H1 (cell line): ENCODE data around the gene YIPF5. TPM values are rescaled to one million over a fixed set of nuclear protein-coding genes. Genes with fewer than 3 reads are reported as not detected.

Source experiments
- CTCF ChIA-PET: fragments of 300-600 bp; sonication (Branson Sonifier 250); formaldehyde crosslinking; loops from one replicate; lab custom pipeline; 2021; ENCODE audit not compliant: partially characterized antibody; lab: Charles Lee
- POLR2A ChIA-PET: fragments of 300-600 bp; sonication (Branson Sonifier 250); formaldehyde crosslinking; loops from one replicate; lab custom pipeline; 2021; ENCODE audit warnings: inconsistent platforms; ENCODE audit not compliant: partially characterized antibody; lab: Charles Lee
- DNase-seq, 2 experiments: peaks; one replicate each; pipeline versions ENCODE4 v3.0.0 to v3.0.0-alpha.2; 2010 to 2022; ENCODE audit warnings: low spot score in 2 of 2, low read depth in 1 of 2, mixed read lengths in 1 of 2
- FAIRE-seq: peaks from 2 replicates; lab custom pipeline; 2011; peaks lifted over from hg19 to GRCh38; lab: Jason Lieb, UNC
- H2AFZ ChIP-seq: 2 replicates; pipeline ENCODE4 v1.8.1; 2012; ENCODE audit warnings: low read length, inconsistent platforms
- H2AK5ac ChIP-seq: 2 replicates; pipeline ENCODE4 v1.6.1; 2013; ENCODE audit warnings: low read depth, low read length
- H2BK120ac ChIP-seq: replicated peaks from 2 replicates; pipeline ENCODE3; 2013; ENCODE audit warnings: low read depth, low read length, inconsistent platforms
- H2BK12ac ChIP-seq: 2 replicates; pipeline ENCODE4 v1.6.1; 2013; ENCODE audit warnings: low read depth, low read length
- H2BK15ac ChIP-seq: 2 replicates; pipeline ENCODE4 v1.6.1; 2013; ENCODE audit warnings: low read length
- H2BK20ac ChIP-seq: 2 replicates; pipeline ENCODE4 v1.6.1; 2013; ENCODE audit warnings: low read length
- H2BK5ac ChIP-seq: 2 replicates; pipeline ENCODE4 v1.6.1; 2013; ENCODE audit warnings: low read depth, low read length
- H3K14ac ChIP-seq: 2 replicates; pipeline ENCODE4 v1.6.1; 2013; ENCODE audit warnings: inconsistent platforms; ENCODE audit not compliant: insufficient read length
- H3K18ac ChIP-seq: 2 replicates; pipeline ENCODE4 v1.6.1; 2013; ENCODE audit warnings: low read length; ENCODE audit errors: extremely low read depth
- H3K23ac ChIP-seq: 2 replicates; pipeline ENCODE4 v1.6.1; 2013; ENCODE audit warnings: inconsistent platforms; ENCODE audit not compliant: insufficient read length
- H3K23me2 ChIP-seq: 2 replicates; pipeline ENCODE4 v1.6.1; 2013; ENCODE audit warnings: low read depth, low read length
- H3K27ac ChIP-seq: 2 replicates; pipeline ENCODE4 v1.6.1; 2011; ENCODE audit warnings: low read depth, low read length, inconsistent platforms
- H3K27me3 ChIP-seq, 4 experiments: replicated peaks in 1 of 4; 1 replicate in 1 of 4; 2 replicates in 3 of 4; pipeline versions ENCODE4 v1.6.1 to v1.8.1; 2011 to 2013; ENCODE audit warnings: low read length in 3 of 4, mild to moderate bottlenecking in 3 of 4, inconsistent platforms in 2 of 4, mixed read lengths in 2 of 4, moderate library complexity in 1 of 4; ENCODE audit not compliant: control insufficient read depth in 3 of 4, insufficient read depth in 3 of 4; ENCODE audit errors: extremely low read depth in 1 of 4
- H3K36me3 ChIP-seq, 4 experiments: 2 replicates each; pipeline versions ENCODE4 v1.6.1 to v1.8.1; 2011 to 2013; ENCODE audit warnings: mild to moderate bottlenecking in 4 of 4, low read length in 3 of 4, moderate library complexity in 2 of 4, control low read depth in 1 of 4, inconsistent platforms in 1 of 4; ENCODE audit not compliant: insufficient read depth in 4 of 4, control insufficient read depth in 2 of 4
- H3K4ac ChIP-seq: replicated peaks from 2 replicates; pipeline ENCODE3; 2013; ENCODE audit warnings: low read length, low read depth, mixed read lengths, inconsistent platforms; ENCODE audit not compliant: insufficient read length
- H3K4me1 ChIP-seq, 4 experiments: replicated peaks in 1 of 4; 1 replicate in 1 of 4; 2 replicates in 3 of 4; pipeline versions ENCODE4 v1.6.1 to v1.8.1; 2011 to 2013; ENCODE audit warnings: low read length in 3 of 4, inconsistent platforms in 2 of 4, mixed read lengths in 1 of 4; ENCODE audit not compliant: insufficient read depth in 4 of 4, control insufficient read depth in 3 of 4
- H3K4me2 ChIP-seq, 2 experiments: 2 replicates each; pipeline versions ENCODE4 v1.6.1 to v1.8.1; 2011 to 2013; ENCODE audit warnings: low read depth in 2 of 2, low read length in 2 of 2, control low read depth in 1 of 2, inconsistent platforms in 1 of 2, mild to moderate bottlenecking in 1 of 2; ENCODE audit not compliant: insufficient read depth in 1 of 2
- H3K4me3 ChIP-seq, 4 experiments: fragments of 200-600, 300-600 bp in 1 of 4; sonication (generic), shearing (Covaris generic), sonication (Bioruptor Twin) in 1 of 4; 2 replicates each; pipeline versions ENCODE4 v1.5.1 to v1.8.1; 2011 to 2016; ENCODE audit warnings: low read length in 4 of 4, low read depth in 3 of 4, control low read depth in 2 of 4, inconsistent platforms in 2 of 4, mild to moderate bottlenecking in 2 of 4, mixed read lengths in 1 of 4, moderate library complexity in 1 of 4; ENCODE audit not compliant: insufficient read depth in 2 of 4; ENCODE audit errors: extremely low read depth in 1 of 4
- H3K56ac ChIP-seq: replicated peaks from 2 replicates; pipeline ENCODE3; 2013; ENCODE audit warnings: low read depth, mild to moderate bottlenecking, mixed read lengths, low read length, inconsistent platforms; ENCODE audit not compliant: insufficient read length
- H3K79me1 ChIP-seq: 2 replicates; pipeline ENCODE4 v1.6.1; 2013; ENCODE audit warnings: low read depth, low read length, control low read depth
- H3K79me2 ChIP-seq, 2 experiments: 2 replicates each; pipeline versions ENCODE4 v1.6.1 to v1.8.1; 2012 to 2013; ENCODE audit warnings: low read length in 2 of 2, mild to moderate bottlenecking in 2 of 2, inconsistent platforms in 1 of 2; ENCODE audit not compliant: insufficient read depth in 2 of 2, control insufficient read depth in 1 of 2
- H3K9ac ChIP-seq, 4 experiments: replicated peaks in 1 of 4; 1 replicate in 1 of 4; 2 replicates in 3 of 4; pipeline versions ENCODE4 v1.6.1 to v1.8.1; 2011 to 2013; ENCODE audit warnings: low read depth in 3 of 4, low read length in 3 of 4, control low read depth in 2 of 4, mild to moderate bottlenecking in 2 of 4, moderate library complexity in 2 of 4, inconsistent platforms in 1 of 4; ENCODE audit errors: extremely low read depth in 1 of 4
- H3K9me3 ChIP-seq, 2 experiments: 2 replicates each; pipeline versions ENCODE4 v1.6.1 to v1.8.1; 2012 to 2013; ENCODE audit warnings: mild to moderate bottlenecking in 2 of 2, moderate library complexity in 2 of 2, control low read depth in 1 of 2, inconsistent platforms in 1 of 2, low read depth in 1 of 2, low read length in 1 of 2, mixed read lengths in 1 of 2; ENCODE audit not compliant: insufficient read depth in 2 of 2
- H4K20me1 ChIP-seq, 2 experiments: replicated peaks in 1 of 2; 2 replicates each; pipeline versions ENCODE3 to v1.8.1; 2011 to 2013; ENCODE audit warnings: inconsistent platforms in 2 of 2, low read length in 2 of 2, mild to moderate bottlenecking in 1 of 2; ENCODE audit not compliant: insufficient read depth in 2 of 2, control insufficient read depth in 1 of 2
- H4K5ac ChIP-seq: 2 replicates; pipeline ENCODE4 v1.6.1; 2013; ENCODE audit warnings: low read length, low read depth, mixed read lengths, inconsistent platforms; ENCODE audit not compliant: insufficient read length
- H4K8ac ChIP-seq: 2 replicates; pipeline ENCODE4 v1.8.0; 2013; ENCODE audit warnings: mild to moderate bottlenecking, moderate library complexity, low read length, inconsistent platforms; ENCODE audit not compliant: insufficient read depth; ENCODE audit errors: extremely low read depth
- H4K91ac ChIP-seq: replicated peaks from 2 replicates; pipeline ENCODE3; 2013; ENCODE audit warnings: low read length, mixed read lengths, inconsistent platforms; ENCODE audit not compliant: insufficient read length
- EZH2 ChIP-seq: fragments of 200-600 bp; sonication (generic); IDR thresholded peaks from 2 replicates; pipeline ENCODE4 v1.7.1; 2012; ENCODE audit warnings: low read depth, mild to moderate bottlenecking, moderate library complexity, low read length, inconsistent platforms; ENCODE audit not compliant: severe bottlenecking
- NANOG ChIP-seq: IDR thresholded peaks from 2 replicates; pipeline ENCODE4 v1.6.1; 2011; ENCODE audit warnings: low read length, low read depth, mild to moderate bottlenecking, inconsistent platforms; ENCODE audit not compliant: insufficient read depth, poor library complexity, severe bottlenecking
- WGBS, 2 experiments: shearing (Covaris generic) in 1 of 2; methylation state at CpG; one replicate each; pipeline versions ENCODE4 v1.1.6 to v1.1.7; 2013 to 2015; ENCODE audit warnings: low lambda C conversion rate in 2 of 2, mixed read lengths in 2 of 2, inconsistent platforms in 1 of 2, low coverage in 1 of 2, missing lambda C conversion rate in 1 of 2; ENCODE audit not compliant: insufficient replicate concordance in 2 of 2, insufficient coverage in 1 of 2, insufficient read length in 1 of 2; ENCODE audit errors: extremely low coverage in 1 of 2, missing lambda C conversion rate in 1 of 2; 5-methylcytosine and 5-hydroxymethylcytosine counted together
- polyA plus RNA-seq, 7 experiments: library from polyadenylated mRNA; depleted of rRNA in 3 of 7; stranded (reverse) in 5 of 7; unstranded in 2 of 7; fragments of >200 nt in 5 of 7; fragments of 200-250 nt in 2 of 7; gene quantifications; 1 replicate in 5 of 7; 2 replicates in 1 of 7; 4 replicates in 1 of 7; pipeline versions ENCODE4 v1.2.1 to v1.2.3, GENCODE V29; 2011 to 2013; ENCODE audit warnings: missing spikeins in 2 of 7, mixed read lengths in 2 of 7
- total RNA-seq: library from RNA; stranded (reverse); fragmentation: NEBNext Ultra II Directional; extraction: Animal tissue kit (Norgen Biotek cat#: 25700); gene quantifications from 2 replicates; pipeline ENCODE4 v1.2.1, GENCODE V29; 2021
- TF ChIP-seq, protein P1 (sequence below): IDR thresholded peaks from 2 replicates; pipeline ENCODE4 v1.6.1; 2011; ENCODE audit warnings: low read length, improper control_type of control experiment

YIPF5 gene
- total and polyA plus RNA-seq, 2 of the 8 experiments (the other 6 are each of a cell fraction or from before 2014, with no cell fraction given), result 27.6 to 33.6 TPM

DNA sequence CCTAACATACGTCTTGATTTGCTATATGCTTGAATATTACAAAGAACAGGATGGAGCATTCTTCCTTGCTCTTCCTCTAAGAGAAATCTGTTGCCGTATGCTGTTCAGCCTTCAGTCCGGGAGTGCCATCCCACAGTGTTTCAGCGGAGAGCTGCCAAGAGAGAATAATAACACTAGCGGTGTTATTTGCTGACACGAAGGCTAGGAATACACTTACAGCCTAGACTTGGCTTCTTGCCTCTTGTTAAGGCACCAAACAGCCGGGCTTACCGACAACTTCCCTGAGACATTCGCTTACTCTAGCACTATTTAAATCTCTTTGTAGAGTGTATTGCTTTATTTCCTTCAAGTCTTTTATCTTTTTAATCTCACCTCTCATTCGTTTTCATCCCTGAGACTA is 31.6 kb upstream of the YIPF5 start:
- Histone ChIP-seq H3K27ac (no peak overlapping the region), H2BK5ac (no peak overlapping the region), H3K23me2 (0 out of 2 replicates have a peak, but pooled peaks cover 4% of the 10 kb centered on the region), H2BK12ac (no peak overlapping the region), H3K27me3 (peaks cover 0 to 10% (median 4%) of the 10 kb centered on the region in 4 experiments; a peak in 3 of 7 replicates), H2BK15ac (no peak overlapping the region), H2AFZ (no peak overlapping the region), H4K91ac (no peak overlapping the region), H3K4me3 (no peak overlapping the region), H2BK20ac (no peak overlapping the region), H3K9me3 (no peaks in the 10 kb centered on the region), H3K23ac (no peak overlapping the region), H2BK120ac (no peak overlapping the region), H4K20me1 (no peaks in the 10 kb centered on the region), H3K4ac (no peak overlapping the region), H3K36me3 (no peaks in the 10 kb centered on the region), H4K5ac (no peak overlapping the region), H3K18ac (no peak overlapping the region), H3K14ac (no peak overlapping the region), H3K9ac (no peak overlapping the region), H3K56ac (no peak overlapping the region), H3K4me2 (no peak overlapping the region), H3K4me1 (peaks cover 0 to 3% (median 0%) of the 10 kb centered on the region in 4 experiments; a peak in 2 of 7 replicates), H2AK5ac (no peak overlapping the region), H4K8ac (no peak overlapping the region), H3K79me1 (no peaks in the 10 kb centered on the region), H3K79me2 (no peaks in the 10 kb centered on the region)
- FAIRE-seq (no peak), DNase-seq (no peak)
- ChIA-PET CTCF (interaction anchor here (0.6 to 1.3 kb wide), 2 partner anchors 11 to 280 kb away, joined by 3 to 5 read pairs; no protein-coding TSS in a partner anchor), POLR2A (no interaction called here)
- no peak for TF ChIP-seq EZH2
- no peak for TF ChIP-seq NANOG
- TF ChIP-seq, protein P1, sequence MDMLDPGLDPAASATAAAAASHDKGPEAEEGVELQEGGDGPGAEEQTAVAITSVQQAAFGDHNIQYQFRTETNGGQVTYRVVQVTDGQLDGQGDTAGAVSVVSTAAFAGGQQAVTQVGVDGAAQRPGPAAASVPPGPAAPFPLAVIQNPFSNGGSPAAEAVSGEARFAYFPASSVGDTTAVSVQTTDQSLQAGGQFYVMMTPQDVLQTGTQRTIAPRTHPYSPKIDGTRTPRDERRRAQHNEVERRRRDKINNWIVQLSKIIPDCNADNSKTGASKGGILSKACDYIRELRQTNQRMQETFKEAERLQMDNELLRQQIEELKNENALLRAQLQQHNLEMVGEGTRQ, result no peak
- 89% methylated on average over 10 of the region's 10 CpGs; no CpG with 5 or more reads in 1 of the 2 experiments for WGBS, 2 experiments
